ENCODE results near the gene FGF19.
"Not testable (repeated sequence)": the region's sequence is repeated elsewhere in the genome, so short reads cannot be mapped to it uniquely, and the experiment has no call there.

FGF19 gene

GRCh38 chr11:69716891-69717747 is 13.3 kb upstream of the FGF19 start:
- DNase-seq: no peak

- no peak for DNase-seq
These were observed 12.3 kb upstream of the FGF19 start for GRCh38 chr11:69716099-69716498.

- no peak for DNase-seq
These were observed 11.6 kb upstream of the FGF19 start for GRCh38 chr11:69715446-69715845.

GRCh38 chr11:69711822-69712801 is 8.3 kb upstream of the FGF19 start:
- no peak for DNase-seq

- no peak for DNase-seq
These were observed 5.0 kb upstream of the FGF19 start for GRCh38 chr11:69708736-69709401.

GRCh38 chr11:69707176-69707575 is 3.4 kb upstream of the FGF19 start:
- DNase-seq: no peak

GRCh38 chr11:69705901-69706787 is 2.3 kb upstream of the FGF19 start:
- no peak for DNase-seq

GRCh38 chr11:69705351-69705811 is 1.6 kb upstream of the FGF19 start:
- DNase-seq: peak; percentile 28

GRCh38 chr11:69704508-69705253 is 859 bp upstream of the FGF19 start:
- no peak for DNase-seq

- no peak for DNase-seq
These were observed 412 bp downstream of the FGF19 start for GRCh38 chr11:69703453-69703767.

GRCh38 chr11:69702769-69703452 is 911 bp downstream of the FGF19 start:
- DNase-seq: no peak

- DNase-seq: no peak
These were observed 1.6 kb downstream of the FGF19 start for GRCh38 chr11:69702239-69702691.

- DNase-seq: no peak
These were observed 3.3 kb downstream of the FGF19 start for GRCh38 chr11:69700278-69701140.

GRCh38 chr11:69699213-69699612 is 4.6 kb downstream of the FGF19 start:
- no peak for DNase-seq

GRCh38 chr11:69698362-69698761 is 5.5 kb downstream of the FGF19 start:
- no peak for DNase-seq

GRCh38 chr11:69697861-69698260 is 6.0 kb downstream of the FGF19 start:
- no peak for DNase-seq

GRCh38 chr11:69697469-69697843 is 6.4 kb downstream of the FGF19 start:
- DNase-seq: no peak

GRCh38 chr11:69696749-69697468 is 6.9 kb downstream of the FGF19 start:
- no peak for DNase-seq

GRCh38 chr11:69695995-69696394 is 7.8 kb downstream of the FGF19 start:
- DNase-seq: not testable (repeated sequence)

All from NCI-H1417 treated with DMSO at 0.1 percent for 48 hours (cell line).